Measurements from ENCODE around the gene OSBPL8.
A peak's percentile ranks its signal among the peaks of the same experiment; 100 is the strongest.
"Not testable (repeated sequence)": the region's sequence is repeated elsewhere in the genome, so short reads cannot be mapped to it uniquely, and the experiment has no call there.

Gene OSBPL8

DNA sequence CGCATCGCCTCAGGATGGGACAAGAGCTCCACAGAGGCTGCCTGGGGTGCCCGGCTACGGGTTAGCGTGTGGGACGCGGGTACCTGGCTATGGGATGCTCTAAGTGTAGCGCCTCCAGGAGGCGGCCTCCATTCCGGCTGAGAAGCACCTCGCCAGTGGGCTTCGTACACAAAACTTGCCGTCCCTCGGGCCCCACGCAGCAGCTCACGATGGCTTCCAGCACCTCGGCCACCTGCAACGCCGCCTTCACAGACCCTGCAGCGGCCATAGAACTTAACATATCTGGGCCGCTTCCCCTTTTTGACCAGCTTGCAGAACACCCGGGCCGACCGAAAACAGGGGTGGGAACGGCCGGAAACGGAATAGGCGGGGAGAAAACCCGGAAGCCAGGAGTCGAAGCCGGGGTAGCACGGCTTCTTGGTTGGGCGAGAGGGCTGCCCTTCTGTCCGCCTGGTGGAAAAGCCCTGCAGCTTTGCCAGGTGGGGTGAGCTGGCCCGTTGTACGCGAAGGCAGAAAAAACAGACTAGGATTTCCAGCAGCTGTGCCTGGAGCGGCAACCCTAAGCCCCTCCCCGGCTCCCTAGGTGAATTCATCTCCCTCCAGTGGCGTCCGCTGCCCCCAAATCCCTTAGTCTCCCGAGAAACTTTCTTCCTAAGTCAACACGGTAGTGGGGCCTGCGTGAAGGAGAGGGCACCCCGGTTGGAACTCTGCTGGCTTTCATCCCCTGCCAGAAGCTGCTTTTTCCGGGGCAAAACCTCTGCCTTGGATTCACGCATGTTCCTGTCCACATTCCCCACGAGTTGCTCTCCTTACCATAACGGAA is 211.3 kb downstream of the OSBPL8 start, which contains the start of gene BBS10:
Gene BBS10, minus strand, starts transcription at position 337 of the 823 bp plus-strand sequence. Its CDS starts 57 bp downstream, at position 280.
- Mint-ChIP-seq H3K4me3 (peak within 1 kb of the TSS; percentile 93), H3K27me3 (ENCODE audit: low read depth) (no peaks in the 10 kb centered on the region), H3K9me3 (no peaks in the 10 kb centered on the region), H3K27ac (peak within 1 kb of the TSS; percentile 83), H3K4me1 (ENCODE audit: low read depth) (peaks cover 19% of the 10 kb centered on the region), H3K36me3 (ENCODE audit: low read depth) (peaks cover 13% of the 10 kb centered on the region)
- peak; percentile 83 for DNase-seq (ENCODE audit: low spot score)

DNA sequence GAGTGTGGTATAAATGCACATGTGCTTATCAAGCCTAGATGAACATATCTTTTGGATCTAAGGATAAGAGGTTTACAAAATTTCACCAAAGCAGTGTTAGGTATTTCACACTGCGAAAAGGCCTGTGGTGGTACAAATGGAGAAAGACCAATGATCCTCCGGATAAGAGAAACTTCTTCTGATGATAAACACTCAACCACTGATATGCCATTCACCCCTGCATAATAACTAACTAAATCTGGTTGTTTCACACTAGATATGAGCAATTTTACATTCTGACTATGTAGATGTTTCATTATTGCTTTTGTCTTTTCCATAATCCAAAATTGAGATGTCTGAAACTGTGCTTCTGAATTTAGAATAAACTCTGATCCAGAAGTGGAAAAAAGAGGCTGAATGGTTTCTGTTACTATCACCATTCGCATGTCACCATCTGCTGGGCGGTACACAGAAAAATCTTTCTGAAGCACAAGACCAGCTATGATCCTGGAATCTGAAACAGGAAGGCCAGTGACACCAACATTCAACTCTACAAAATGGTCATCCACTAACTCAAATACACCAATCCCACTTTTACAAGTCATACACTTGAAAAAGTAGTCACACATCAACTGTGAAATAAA is 212.7 kb downstream of the OSBPL8 start:
- Mint-ChIP-seq H3K36me3 (ENCODE audit: low read depth) (peaks cover 13% of the 10 kb centered on the region), H3K4me1 (ENCODE audit: low read depth) (peaks cover 19% of the 10 kb centered on the region), H3K4me3 (peak overlapping the region; percentile 93), H3K27ac (no peak overlapping the region), H3K9me3 (no peaks in the 10 kb centered on the region), H3K27me3 (ENCODE audit: low read depth) (peaks cover under 1% of the 10 kb centered on the region)
- DNase-seq (ENCODE audit: low spot score) = peak; percentile 19

- no peak overlapping the region for H3K27ac Mint-ChIP-seq
- peaks cover 6% of the 10 kb centered on the region for H3K27me3 Mint-ChIP-seq (ENCODE audit: low read depth)
- no peak for DNase-seq (ENCODE audit: low spot score)
- peaks cover 19% of the 10 kb centered on the region for H3K4me1 Mint-ChIP-seq (ENCODE audit: low read depth)
- H3K36me3 Mint-ChIP-seq (ENCODE audit: low read depth) = peaks cover 12% of the 10 kb centered on the region
- H3K9me3 Mint-ChIP-seq = no peaks in the 10 kb centered on the region
- H3K4me3 Mint-ChIP-seq = no peak overlapping the region
These were observed 213.3 kb downstream of the OSBPL8 start for GRCh38 chr12:76346236-76346635.

DNA sequence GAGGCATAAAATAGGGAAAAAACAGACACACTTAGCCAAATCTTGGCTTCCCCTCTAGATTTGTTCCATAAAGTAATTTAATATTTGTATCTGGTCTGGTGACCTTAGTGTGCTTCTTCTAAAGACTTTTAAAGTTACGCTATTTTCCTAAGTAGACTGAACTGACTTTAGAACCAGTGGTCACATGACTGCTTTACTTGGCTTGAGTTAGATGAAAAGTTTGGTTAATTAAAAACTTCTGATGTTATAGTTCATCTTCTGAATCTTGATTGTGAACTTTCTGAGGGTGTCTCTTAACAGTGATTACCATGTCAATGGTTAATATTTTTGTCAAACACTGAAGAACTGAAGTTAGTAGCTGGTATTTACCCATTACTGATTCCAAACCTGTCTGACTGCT is 214.0 kb downstream of the OSBPL8 start:
- Mint-ChIP-seq H3K27me3 (ENCODE audit: low read depth) (peaks cover 8% of the 10 kb centered on the region), H3K4me3 (no peak overlapping the region), H3K9me3 (no peaks in the 10 kb centered on the region), H3K27ac (no peak overlapping the region), H3K4me1 (ENCODE audit: low read depth) (peaks cover 19% of the 10 kb centered on the region), H3K36me3 (ENCODE audit: low read depth) (peaks cover 9% of the 10 kb centered on the region)
- no peak for DNase-seq (ENCODE audit: low spot score)

DNA sequence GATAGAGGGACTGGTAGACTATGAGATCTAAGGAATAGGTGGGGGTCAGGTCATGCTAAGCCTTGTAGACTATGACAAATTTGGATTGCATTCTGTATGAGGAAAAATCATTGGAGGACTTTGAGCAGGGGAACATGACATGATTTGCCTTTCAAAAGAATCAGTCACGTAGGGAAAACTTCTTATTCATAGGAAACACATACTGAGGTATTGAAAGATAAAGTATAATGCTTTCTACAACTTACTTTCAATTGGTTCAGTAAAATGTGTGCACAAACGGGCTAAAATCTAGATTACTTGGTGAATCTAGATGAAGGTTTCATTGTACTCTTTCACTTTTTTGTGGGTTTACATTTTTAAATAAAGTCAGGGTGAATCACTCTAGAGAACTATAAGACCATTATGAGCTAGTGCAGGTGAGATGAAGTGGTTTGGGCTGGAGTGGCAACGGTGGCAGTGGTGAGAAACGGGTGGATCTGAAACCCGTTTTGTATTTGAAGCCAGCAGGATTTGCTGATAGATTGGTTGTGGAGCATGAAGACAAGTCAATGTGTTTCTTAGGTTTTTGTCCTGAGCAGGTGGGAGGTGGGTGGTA is 218.0 kb downstream of the OSBPL8 start:
- Mint-ChIP-seq H3K27ac (no peak overlapping the region), H3K27me3 (ENCODE audit: low read depth) (peaks cover 16% of the 10 kb centered on the region), H3K4me3 (no peak overlapping the region), H3K4me1 (ENCODE audit: low read depth) (peaks cover 3% of the 10 kb centered on the region), H3K9me3 (no peaks in the 10 kb centered on the region), H3K36me3 (ENCODE audit: low read depth) (peaks cover 1% of the 10 kb centered on the region)
- DNase-seq (ENCODE audit: low spot score) = no peak

GRCh38 chr12:76340680-76341435 is 218.7 kb downstream of the OSBPL8 start:
- Mint-ChIP-seq H3K27ac (no peak overlapping the region), H3K36me3 (ENCODE audit: low read depth) (no peaks in the 10 kb centered on the region), H3K4me1 (ENCODE audit: low read depth) (no peaks in the 10 kb centered on the region), H3K4me3 (no peak overlapping the region), H3K9me3 (no peaks in the 10 kb centered on the region), H3K27me3 (ENCODE audit: low read depth) (peaks cover 19% of the 10 kb centered on the region)
- DNase-seq (ENCODE audit: low spot score) = no peak

DNA sequence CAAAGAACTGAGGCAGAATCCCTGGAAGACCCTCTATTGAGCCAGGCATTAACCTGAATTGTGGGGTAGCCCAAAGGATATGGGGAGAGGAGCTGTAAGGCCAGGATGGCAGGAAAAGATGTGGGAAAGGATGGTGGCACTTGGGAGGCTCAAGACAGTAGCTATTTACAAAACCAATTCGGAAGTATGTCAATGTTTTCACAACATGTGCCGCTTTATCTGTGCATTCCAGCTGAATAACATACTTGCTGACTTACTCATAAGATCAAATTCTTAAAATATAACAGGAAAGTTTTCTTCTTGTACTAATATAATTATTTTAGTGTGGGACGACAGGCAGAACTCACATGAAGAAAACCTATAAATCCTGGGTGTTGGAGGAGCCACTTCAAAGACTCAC is 222.0 kb downstream of the OSBPL8 start:
- Mint-ChIP-seq H3K9me3 (no peaks in the 10 kb centered on the region), H3K36me3 (ENCODE audit: low read depth) (no peaks in the 10 kb centered on the region)

DNA sequence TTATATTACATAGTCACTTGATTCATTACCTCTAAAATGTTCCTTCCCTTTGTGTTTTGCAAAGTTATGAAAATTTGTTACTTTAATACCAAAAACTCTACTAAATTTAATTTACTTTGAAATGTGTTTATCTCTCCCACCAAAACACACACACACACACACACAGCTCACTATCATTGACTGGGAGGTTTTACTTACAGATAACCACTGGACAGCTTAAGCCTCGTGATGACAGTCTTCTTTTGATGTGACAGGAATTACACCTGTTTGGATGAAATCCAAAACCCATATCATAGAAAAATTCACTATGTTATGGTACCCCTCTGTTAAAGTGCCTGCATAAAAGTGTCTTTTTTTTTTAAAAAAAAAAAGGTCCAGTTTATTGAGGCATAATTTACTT is 227.0 kb downstream of the OSBPL8 start:
- Mint-ChIP-seq H3K4me1 (ENCODE audit: low read depth) (no peaks in the 10 kb centered on the region), H3K27me3 (ENCODE audit: low read depth) (peaks cover 21% of the 10 kb centered on the region), H3K36me3 (ENCODE audit: low read depth) (no peaks in the 10 kb centered on the region), H3K4me3 (no peak overlapping the region), H3K27ac (no peak overlapping the region), H3K9me3 (no peaks in the 10 kb centered on the region)
- DNase-seq (ENCODE audit: low spot score) = no peak

More for the DNA sequence above, 222.0 kb downstream of the OSBPL8 start:
- Mint-ChIP-seq H3K4me3 (no peak overlapping the region), H3K27ac (no peak overlapping the region), H3K27me3 (ENCODE audit: low read depth) (peaks cover 21% of the 10 kb centered on the region), H3K4me1 (ENCODE audit: low read depth) (no peaks in the 10 kb centered on the region)
- no peak for DNase-seq (ENCODE audit: low spot score)

GRCh38 chr12:76329606-76330005 is 230.0 kb downstream of the OSBPL8 start:
- Mint-ChIP-seq H3K36me3 (ENCODE audit: low read depth) (no peaks in the 10 kb centered on the region), H3K4me1 (ENCODE audit: low read depth) (no peaks in the 10 kb centered on the region), H3K4me3 (no peak overlapping the region), H3K27ac (no peak overlapping the region), H3K9me3 (peaks cover 5% of the 10 kb centered on the region), H3K27me3 (ENCODE audit: low read depth) (peaks cover 14% of the 10 kb centered on the region)
- DNase-seq (ENCODE audit: low spot score) = no peak

GRCh38 chr12:76329159-76329558 is 230.4 kb downstream of the OSBPL8 start:
- Mint-ChIP-seq H3K9me3 (peaks cover 5% of the 10 kb centered on the region), H3K36me3 (ENCODE audit: low read depth) (no peaks in the 10 kb centered on the region), H3K27me3 (ENCODE audit: low read depth) (peaks cover 14% of the 10 kb centered on the region), H3K4me1 (ENCODE audit: low read depth) (no peaks in the 10 kb centered on the region), H3K4me3 (no peak overlapping the region), H3K27ac (no peak overlapping the region)
- no peak for DNase-seq (ENCODE audit: low spot score)

DNA sequence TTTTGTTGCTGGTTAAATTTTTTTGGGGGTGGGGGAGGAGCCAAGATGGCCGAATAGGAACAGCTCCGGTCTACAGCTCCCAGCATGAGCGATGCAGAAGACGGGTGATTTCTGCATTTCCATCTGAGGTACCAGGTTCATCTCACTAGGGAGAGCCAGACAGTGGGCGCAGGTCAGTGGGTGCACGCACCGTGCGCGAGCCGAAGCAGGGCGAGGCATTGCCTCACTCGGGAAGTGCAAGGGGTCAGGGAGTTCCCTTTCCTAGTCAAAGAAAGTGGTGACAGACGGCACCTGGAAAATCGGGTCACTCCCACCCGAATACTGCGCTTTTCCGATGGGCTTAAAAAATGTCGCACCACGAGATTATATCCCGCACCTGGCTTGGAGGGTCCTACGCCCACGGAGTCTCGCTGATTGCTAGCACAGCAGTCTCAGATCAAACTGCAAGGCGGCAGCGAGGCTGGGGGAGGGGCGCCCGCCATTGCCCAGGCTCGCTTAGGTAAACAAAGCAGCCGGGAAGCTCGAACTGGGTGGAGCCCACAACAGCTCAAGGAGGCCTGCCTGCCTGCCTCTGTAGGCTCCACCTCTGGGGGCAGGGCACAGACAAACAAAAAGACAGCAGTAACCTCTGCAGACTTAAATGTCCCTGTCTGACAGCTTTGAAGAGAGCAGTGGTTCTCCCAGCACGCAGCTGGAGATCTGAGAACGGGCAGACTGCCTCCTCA is 239.8 kb downstream of the OSBPL8 start:
- peaks cover 13% of the 10 kb centered on the region for H3K27me3 Mint-ChIP-seq (ENCODE audit: low read depth)
- not testable (repeated sequence) for H3K9me3 Mint-ChIP-seq; H3K27ac Mint-ChIP-seq; DNase-seq (ENCODE audit: low spot score); H3K36me3 Mint-ChIP-seq (ENCODE audit: low read depth); H3K4me1 Mint-ChIP-seq (ENCODE audit: low read depth); H3K4me3 Mint-ChIP-seq

- DNase-seq (ENCODE audit: low spot score) = no peak
- H3K9me3 Mint-ChIP-seq = no peaks in the 10 kb centered on the region
- H3K27me3 Mint-ChIP-seq (ENCODE audit: low read depth) = peaks cover 14% of the 10 kb centered on the region
- no peak overlapping the region for H3K4me3 Mint-ChIP-seq
- H3K27ac Mint-ChIP-seq = no peak overlapping the region
- no peaks in the 10 kb centered on the region for H3K4me1 Mint-ChIP-seq (ENCODE audit: low read depth)
- H3K36me3 Mint-ChIP-seq (ENCODE audit: low read depth) = no peaks in the 10 kb centered on the region
These were observed 240.6 kb downstream of the OSBPL8 start for GRCh38 chr12:76318773-76319594.

DNA sequence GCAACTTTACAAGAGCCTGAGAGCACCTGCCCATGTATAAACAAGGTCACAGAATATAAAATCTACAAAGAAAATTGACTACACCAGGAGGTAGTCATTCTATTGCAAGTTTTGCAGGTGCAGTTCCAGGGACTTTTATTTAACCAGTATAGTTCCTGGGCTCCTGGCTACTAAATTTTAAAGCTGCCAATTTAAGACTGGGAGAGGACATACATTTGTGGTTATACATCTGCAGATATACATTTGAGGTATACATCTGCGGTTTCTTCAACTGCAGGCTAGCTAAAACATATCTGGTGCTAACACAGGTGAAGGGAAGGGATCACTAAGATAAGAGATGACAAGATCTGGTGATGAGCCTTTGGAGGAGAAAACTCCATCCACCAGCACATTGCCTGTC is 241.6 kb downstream of the OSBPL8 start:
- no peak overlapping the region for H3K4me3 Mint-ChIP-seq
- no peaks in the 10 kb centered on the region for H3K9me3 Mint-ChIP-seq
- H3K27me3 Mint-ChIP-seq (ENCODE audit: low read depth) = peaks cover 14% of the 10 kb centered on the region
- H3K4me1 Mint-ChIP-seq (ENCODE audit: low read depth) = no peaks in the 10 kb centered on the region
- no peak overlapping the region for H3K27ac Mint-ChIP-seq
- no peak for DNase-seq (ENCODE audit: low spot score)
- no peaks in the 10 kb centered on the region for H3K36me3 Mint-ChIP-seq (ENCODE audit: low read depth)

Measured in T-helper 2 cell treated with Interferon-gamma antibody and Interleukin-4, amounts not matched to agents 5 μg/mL and 100 μg/mL, for 36 hours (primary cell).